Measurements from ENCODE around the gene FGD4.
A peak's percentile ranks its signal among the peaks of the same experiment; 100 is the strongest.
"Not testable (repeated sequence)": the region's sequence is repeated elsewhere in the genome, so short reads cannot be mapped to it uniquely, and the experiment has no call there.

FGD4 gene

GRCh38 chr12:32509328-32510091 lies 110.2 kb downstream of the FGD4 start:
- no peaks in the 10 kb centered on the region for H3K9me3 ChIP-seq (ENCODE audit: control insufficient read depth, low read length)
- no peak overlapping the region for H3K9ac ChIP-seq (ENCODE audit: low read length)
- H3K4me3 ChIP-seq (ENCODE audit: low read length) = no peak overlapping the region
- H3K4me1 ChIP-seq (ENCODE audit: control insufficient read depth, insufficient read depth, low read length) = peaks cover 13% of the 10 kb centered on the region
- no peak for DNase-seq (ENCODE audit: low read depth)
- H3K27me3 ChIP-seq (replicated peaks; ENCODE audit: control insufficient read depth, insufficient read depth, low read length) = no peaks in the 10 kb centered on the region
- no peaks in the 10 kb centered on the region for H3K36me3 ChIP-seq (ENCODE audit: control insufficient read depth, insufficient read depth, low read length, severe bottlenecking)

DNA sequence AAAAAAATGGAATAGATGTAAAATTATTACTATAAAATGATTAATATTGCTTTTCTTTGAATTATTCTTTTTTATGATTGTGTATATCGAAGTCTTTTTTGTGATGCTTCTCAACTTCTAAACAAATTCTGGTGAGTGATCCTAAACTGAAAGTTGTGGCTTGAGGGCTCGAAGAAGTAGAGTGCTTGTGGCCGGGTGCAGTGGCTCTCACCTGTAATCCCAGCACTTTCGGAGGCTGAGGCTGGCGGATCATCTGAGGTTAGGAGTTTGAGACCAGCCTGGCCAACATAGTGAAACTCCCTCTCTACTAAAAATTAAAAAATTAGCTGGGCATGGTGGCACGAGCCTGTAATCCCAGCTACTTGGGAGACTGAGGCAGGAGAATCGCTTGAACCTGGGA lies 112.6 kb downstream of the FGD4 start:
- not testable (repeated sequence) for H3K9me3 ChIP-seq (ENCODE audit: control insufficient read depth, low read length); H3K27me3 ChIP-seq (replicated peaks; ENCODE audit: control insufficient read depth, insufficient read depth, low read length); H3K9ac ChIP-seq (ENCODE audit: low read length); H3K4me3 ChIP-seq (ENCODE audit: low read length); H3K36me3 ChIP-seq (ENCODE audit: control insufficient read depth, insufficient read depth, low read length, severe bottlenecking); DNase-seq (ENCODE audit: low read depth)
- H3K4me1 ChIP-seq (ENCODE audit: control insufficient read depth, insufficient read depth, low read length) = peaks cover 10% of the 10 kb centered on the region

DNA sequence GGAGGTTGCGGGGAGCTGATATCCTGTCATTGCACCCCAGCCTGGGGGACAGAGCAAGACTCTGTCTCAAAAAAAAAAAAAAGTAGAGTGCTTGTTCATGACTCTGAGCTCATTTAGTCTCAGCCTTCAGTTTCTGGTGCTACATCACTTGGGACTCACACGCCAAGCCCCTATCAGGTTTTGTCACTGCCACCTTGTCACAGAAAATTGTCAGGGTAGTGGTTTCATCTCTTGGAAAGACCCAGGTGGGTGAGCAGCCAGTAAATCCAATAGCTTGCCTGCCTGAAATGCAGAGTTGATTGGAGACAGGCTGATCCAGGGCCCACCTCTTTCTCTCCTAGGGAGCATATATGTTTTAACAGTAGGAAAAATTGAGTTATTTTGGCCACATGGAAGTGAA lies 113.0 kb downstream of the FGD4 start:
- no peak overlapping the region for H3K4me3 ChIP-seq (ENCODE audit: low read length)
- H3K9me3 ChIP-seq (ENCODE audit: control insufficient read depth, low read length) = no peaks in the 10 kb centered on the region
- H3K4me1 ChIP-seq (ENCODE audit: control insufficient read depth, insufficient read depth, low read length) = peaks cover 10% of the 10 kb centered on the region
- no peaks in the 10 kb centered on the region for H3K27me3 ChIP-seq (replicated peaks; ENCODE audit: control insufficient read depth, insufficient read depth, low read length)
- no peak for DNase-seq (ENCODE audit: low read depth)
- H3K36me3 ChIP-seq (ENCODE audit: control insufficient read depth, insufficient read depth, low read length, severe bottlenecking) = no peaks in the 10 kb centered on the region
- no peak overlapping the region for H3K9ac ChIP-seq (ENCODE audit: low read length)

DNA sequence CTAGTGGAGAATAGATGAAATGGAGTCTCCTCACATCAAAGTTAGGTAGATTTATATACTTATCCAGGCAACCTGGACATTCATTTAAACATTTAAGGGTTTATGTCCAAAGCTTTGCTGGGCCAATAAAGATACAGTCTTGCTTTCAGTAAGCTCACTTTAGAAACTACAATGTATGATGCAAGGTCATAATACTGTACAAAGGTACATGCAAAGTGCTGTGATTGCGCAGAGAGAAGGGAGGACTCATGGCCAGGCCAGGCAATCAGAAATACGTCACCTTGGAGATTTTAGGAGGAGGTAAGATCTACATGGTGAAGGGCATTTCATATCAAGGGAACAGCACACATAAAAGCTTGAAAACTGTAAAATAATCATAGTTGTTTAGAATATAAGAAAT lies 113.6 kb downstream of the FGD4 start:
- no peak overlapping the region for H3K9ac ChIP-seq (ENCODE audit: low read length)
- H3K36me3 ChIP-seq (ENCODE audit: control insufficient read depth, insufficient read depth, low read length, severe bottlenecking) = no peaks in the 10 kb centered on the region
- peaks cover 10% of the 10 kb centered on the region for H3K4me1 ChIP-seq (ENCODE audit: control insufficient read depth, insufficient read depth, low read length)
- no peaks in the 10 kb centered on the region for H3K27me3 ChIP-seq (replicated peaks; ENCODE audit: control insufficient read depth, insufficient read depth, low read length)
- no peaks in the 10 kb centered on the region for H3K9me3 ChIP-seq (ENCODE audit: control insufficient read depth, low read length)
- DNase-seq (ENCODE audit: low read depth) = no peak
- H3K4me3 ChIP-seq (ENCODE audit: low read length) = no peak overlapping the region

DNA sequence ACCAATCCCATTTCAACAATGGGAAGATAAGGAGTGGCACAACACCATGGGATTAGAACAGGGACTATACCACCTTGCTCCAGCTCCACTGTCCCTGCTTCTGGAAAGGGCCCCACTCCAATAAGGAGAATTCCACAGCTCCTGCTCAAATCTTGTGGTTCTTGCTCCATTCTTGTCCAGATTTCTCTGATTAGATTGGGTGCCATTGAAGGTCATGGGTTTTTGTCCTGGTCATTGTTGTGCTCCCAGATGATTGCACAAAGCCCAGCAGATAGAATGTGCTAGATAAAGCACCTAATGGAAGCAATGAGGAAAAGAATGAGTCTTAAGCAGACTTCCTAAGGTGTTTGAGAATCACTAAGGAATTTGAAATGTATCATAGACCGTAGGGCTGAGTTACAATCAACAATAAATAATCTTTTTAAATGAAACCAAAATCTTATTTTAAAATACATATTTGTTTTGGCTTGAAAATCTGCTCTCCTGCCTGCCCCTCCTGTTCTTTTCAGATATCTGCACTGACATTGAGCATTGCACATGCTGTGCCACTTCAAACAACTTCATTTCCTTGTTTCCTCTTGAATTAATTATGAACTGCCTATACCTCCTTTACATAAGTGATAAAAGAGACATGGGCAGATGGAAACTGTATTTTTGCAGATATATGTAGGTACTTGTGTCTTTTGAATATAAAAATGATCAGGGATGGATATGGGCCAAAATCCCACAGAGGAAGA lies 115.9 kb downstream of the FGD4 start:
- H3K9ac ChIP-seq (ENCODE audit: low read length) = no peak overlapping the region
- no peak for DNase-seq (ENCODE audit: low read depth)
- H3K36me3 ChIP-seq (ENCODE audit: control insufficient read depth, insufficient read depth, low read length, severe bottlenecking) = no peaks in the 10 kb centered on the region
- H3K4me1 ChIP-seq (ENCODE audit: control insufficient read depth, insufficient read depth, low read length) = peaks cover 8% of the 10 kb centered on the region
- H3K27me3 ChIP-seq (replicated peaks; ENCODE audit: control insufficient read depth, insufficient read depth, low read length) = no peaks in the 10 kb centered on the region
- H3K9me3 ChIP-seq (ENCODE audit: control insufficient read depth, low read length) = no peaks in the 10 kb centered on the region
- H3K4me3 ChIP-seq (ENCODE audit: low read length) = no peak overlapping the region

DNA sequence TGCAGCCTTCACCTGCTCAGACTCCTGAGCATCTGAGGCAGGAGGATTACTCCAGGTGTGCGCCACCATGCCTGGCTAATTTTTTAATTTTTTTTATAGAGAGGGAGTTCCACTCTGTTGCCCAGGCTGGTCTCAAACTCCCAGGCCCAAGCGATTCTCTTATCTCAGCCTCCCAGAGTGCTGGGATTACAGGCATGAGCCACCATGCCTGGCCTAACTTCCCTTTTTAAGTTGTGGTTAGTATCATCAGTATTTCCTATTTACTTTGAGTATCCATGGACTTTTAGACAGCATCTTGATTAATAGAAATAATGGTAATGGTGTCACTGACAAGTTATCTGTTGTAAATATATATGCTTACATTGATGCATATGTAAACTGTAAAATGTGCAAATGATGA lies 116.9 kb downstream of the FGD4 start:
- no peak for DNase-seq (ENCODE audit: low read depth)
- H3K4me3 ChIP-seq (ENCODE audit: low read length) = no peak overlapping the region
- H3K4me1 ChIP-seq (ENCODE audit: control insufficient read depth, insufficient read depth, low read length) = peaks cover 8% of the 10 kb centered on the region
- no peaks in the 10 kb centered on the region for H3K27me3 ChIP-seq (replicated peaks; ENCODE audit: control insufficient read depth, insufficient read depth, low read length)
- H3K36me3 ChIP-seq (ENCODE audit: control insufficient read depth, insufficient read depth, low read length, severe bottlenecking) = no peaks in the 10 kb centered on the region
- H3K9ac ChIP-seq (ENCODE audit: low read length) = no peak overlapping the region
- no peaks in the 10 kb centered on the region for H3K9me3 ChIP-seq (ENCODE audit: control insufficient read depth, low read length)

DNA sequence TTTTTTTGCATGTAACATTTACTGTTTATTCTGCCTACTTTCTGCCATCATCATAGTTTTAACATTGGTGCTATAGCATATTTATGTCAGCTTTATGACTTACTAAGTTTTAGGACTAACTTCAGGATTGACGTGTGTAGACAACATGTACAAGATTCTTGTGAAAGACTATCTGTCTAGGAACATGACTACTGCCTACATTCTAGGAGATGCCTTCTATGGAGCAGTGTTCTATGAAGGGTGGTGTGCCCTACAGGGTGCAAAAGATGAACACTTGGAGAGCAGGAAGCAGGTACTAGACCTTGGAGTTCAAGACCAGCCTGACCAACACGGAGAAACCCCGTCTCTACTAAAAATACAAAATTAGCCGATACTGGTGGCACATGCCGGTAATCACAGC lies 118.6 kb downstream of the FGD4 start:
- no peak for DNase-seq (ENCODE audit: low read depth)
- Histone ChIP-seq H3K36me3 (ENCODE audit: control insufficient read depth, insufficient read depth, low read length, severe bottlenecking) (no peaks in the 10 kb centered on the region), H3K9me3 (ENCODE audit: control insufficient read depth, low read length) (no peaks in the 10 kb centered on the region), H3K27me3 (replicated peaks; ENCODE audit: control insufficient read depth, insufficient read depth, low read length) (no peaks in the 10 kb centered on the region), H3K4me1 (ENCODE audit: control insufficient read depth, insufficient read depth, low read length) (peaks cover 20% of the 10 kb centered on the region), H3K4me3 (ENCODE audit: low read length) (no peak overlapping the region), H3K9ac (ENCODE audit: low read length) (no peak overlapping the region)

DNA sequence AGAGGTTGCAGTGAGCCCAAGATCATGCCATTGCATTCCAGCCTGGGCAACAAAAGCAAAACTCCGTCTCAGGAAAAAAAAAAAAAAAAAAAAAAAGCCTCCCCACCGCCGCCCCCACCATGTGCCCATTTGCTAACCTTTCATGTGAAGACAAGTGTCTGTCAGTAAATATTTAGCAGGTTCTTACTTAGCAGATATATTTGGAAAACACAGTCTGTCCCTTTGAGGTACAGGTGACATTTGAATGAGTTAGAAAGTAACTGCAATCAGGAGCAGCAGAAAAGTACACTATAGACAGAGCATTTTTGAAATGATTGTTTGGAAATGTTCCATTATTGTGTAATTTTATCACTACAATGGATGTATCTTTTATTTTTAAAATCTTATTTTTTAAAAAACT lies 119.7 kb downstream of the FGD4 start:
- H3K36me3 ChIP-seq (ENCODE audit: control insufficient read depth, insufficient read depth, low read length, severe bottlenecking) = no peaks in the 10 kb centered on the region
- no peak overlapping the region for H3K9ac ChIP-seq (ENCODE audit: low read length)
- H3K4me1 ChIP-seq (ENCODE audit: control insufficient read depth, insufficient read depth, low read length) = peaks cover 21% of the 10 kb centered on the region
- DNase-seq (ENCODE audit: low read depth) = no peak
- no peak overlapping the region for H3K4me3 ChIP-seq (ENCODE audit: low read length)
- H3K27me3 ChIP-seq (replicated peaks; ENCODE audit: control insufficient read depth, insufficient read depth, low read length) = no peaks in the 10 kb centered on the region
- H3K9me3 ChIP-seq (ENCODE audit: control insufficient read depth, low read length) = no peaks in the 10 kb centered on the region

GRCh38 chr12:32522331-32523221 lies 123.2 kb downstream of the FGD4 start:
- Histone ChIP-seq H3K4me1 (ENCODE audit: control insufficient read depth, insufficient read depth, low read length) (peaks cover 21% of the 10 kb centered on the region), H3K9ac (ENCODE audit: low read length) (peak overlapping the region; percentile 58), H3K36me3 (ENCODE audit: control insufficient read depth, insufficient read depth, low read length, severe bottlenecking) (no peaks in the 10 kb centered on the region), H3K4me3 (ENCODE audit: low read length) (peak overlapping the region; percentile 12), H3K9me3 (ENCODE audit: control insufficient read depth, low read length) (no peaks in the 10 kb centered on the region), H3K27me3 (replicated peaks; ENCODE audit: control insufficient read depth, insufficient read depth, low read length) (no peaks in the 10 kb centered on the region)
- no peak for DNase-seq (ENCODE audit: low read depth)

- H3K4me1 ChIP-seq (ENCODE audit: control insufficient read depth, insufficient read depth, low read length) = peaks cover 21% of the 10 kb centered on the region
- not testable (repeated sequence) for H3K27me3 ChIP-seq (replicated peaks; ENCODE audit: control insufficient read depth, insufficient read depth, low read length); H3K36me3 ChIP-seq (ENCODE audit: control insufficient read depth, insufficient read depth, low read length, severe bottlenecking); H3K9me3 ChIP-seq (ENCODE audit: control insufficient read depth, low read length); DNase-seq (ENCODE audit: low read depth); H3K9ac ChIP-seq (ENCODE audit: low read length); H3K4me3 ChIP-seq (ENCODE audit: low read length)
Observed at GRCh38 chr12:32525802-32526201, 126.4 kb downstream of the FGD4 start.

GRCh38 chr12:32526343-32526742 lies 127.0 kb downstream of the FGD4 start:
- H3K9ac ChIP-seq (ENCODE audit: low read length); H3K4me3 ChIP-seq (ENCODE audit: low read length); H3K27me3 ChIP-seq (replicated peaks; ENCODE audit: control insufficient read depth, insufficient read depth, low read length); H3K36me3 ChIP-seq (ENCODE audit: control insufficient read depth, insufficient read depth, low read length, severe bottlenecking); DNase-seq (ENCODE audit: low read depth); H3K9me3 ChIP-seq (ENCODE audit: control insufficient read depth, low read length): not testable (repeated sequence)
- H3K4me1 ChIP-seq (ENCODE audit: control insufficient read depth, insufficient read depth, low read length) = peaks cover 21% of the 10 kb centered on the region
